Fibroblast of pulmonary artery (primary cell): ENCODE data around the gene PSTK.
A peak's percentile ranks its signal among the peaks of the same experiment; 100 is the strongest.

Source experiments
- DNase-seq: peaks from one replicate; pipeline ENCODE4 v3.0.0-alpha.2; 2010; ENCODE audit warnings: low read depth
- H3K4me3 ChIP-seq: replicated peaks from 2 replicates; pipeline ENCODE4 v1.5.1; 2011; ENCODE audit warnings: low read depth, mild to moderate bottlenecking, control low read depth, low read length, moderate library complexity
- CTCF ChIP-seq: IDR thresholded peaks from 2 replicates; pipeline ENCODE4 v1.5.1; 2011; ENCODE audit warnings: mild to moderate bottlenecking, control low read depth, low read length, inconsistent platforms; ENCODE audit errors: missing control alignments

The PSTK gene

GRCh38 chr10:123018531-123018930 is 38.3 kb downstream of the PSTK start:
- no peak for TF ChIP-seq CTCF
- H3K4me3 ChIP-seq = no peak overlapping the region
- DNase-seq = no peak

- TF ChIP-seq CTCF = no peak
- no peak overlapping the region for H3K4me3 ChIP-seq
- DNase-seq = no peak
These were observed 39.1 kb downstream of the PSTK start for GRCh38 chr10:123019264-123019663.

GRCh38 chr10:123019941-123020703 is 39.9 kb downstream of the PSTK start:
- no peak for TF ChIP-seq CTCF
- DNase-seq = no peak
- no peak overlapping the region for H3K4me3 ChIP-seq

GRCh38 chr10:123021517-123021916 is 41.3 kb downstream of the PSTK start:
- TF ChIP-seq CTCF = peak; percentile 56
- DNase-seq = peak; percentile 21
- H3K4me3 ChIP-seq = no peak overlapping the region

GRCh38 chr10:123024540-123024939 is 44.3 kb downstream of the PSTK start:
- DNase-seq = no peak
- H3K4me3 ChIP-seq = no peak overlapping the region
- no peak for TF ChIP-seq CTCF

- no peak for TF ChIP-seq CTCF
These were observed 46.1 kb downstream of the PSTK start for GRCh38 chr10:123026302-123026701.

DNA sequence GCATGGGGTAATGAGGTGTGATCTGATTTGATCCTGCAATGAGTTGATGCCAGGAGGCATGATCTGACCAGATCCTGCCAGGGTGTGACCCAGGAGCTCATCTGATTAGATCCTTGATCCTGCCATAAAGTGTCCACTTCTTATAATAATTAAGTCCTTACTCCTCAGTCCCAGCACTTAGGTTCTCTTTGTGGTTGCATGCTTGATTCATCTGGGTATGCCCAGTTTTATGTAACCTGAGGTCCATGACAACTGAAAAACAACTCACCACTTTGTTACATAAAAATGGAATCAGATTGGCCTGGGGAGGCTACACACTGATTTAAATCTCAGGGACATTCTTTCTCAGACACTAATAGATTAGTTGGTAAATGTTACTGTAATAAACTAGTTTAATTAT is 47.7 kb downstream of the PSTK start:
- no peak for TF ChIP-seq CTCF
- DNase-seq = no peak
- no peak overlapping the region for H3K4me3 ChIP-seq

More at GRCh38 chr10:123026302-123026701, 46.1 kb downstream of the PSTK start:
- DNase-seq = no peak
- no peak overlapping the region for H3K4me3 ChIP-seq
